HepG2 (cell line): ENCODE measurements around the gene TUBB2B. TPM values are rescaled to one million over a fixed set of nuclear protein-coding genes. Genes with fewer than 3 reads are reported as not detected.

ENCODE experiments used
- ATAC-seq: fragments of 200-7000 bp; cut with Tn5 transposase; 3 replicates; pipeline ENCODE4 v1.9.1; 2020; ENCODE audit warnings: mild to moderate bottlenecking, moderate library complexity
- BruUV-seq: library from RNA; stranded (reverse); fragments of 400-500 nt; replicated peaks from 2 replicates; lab custom pipeline; 2021; lab: Mats Ljungman, UMichigan
- CTCF ChIA-PET: fragments of 300-600 bp; formaldehyde crosslinking; extraction: SDS; loops from one replicate; lab custom pipeline; 2021; ENCODE audit warnings: low total read pairs, inconsistent platforms, low intra/inter-chr PET ratio; lab: Yijun Ruan, JAX
- POLR2A ChIA-PET: fragments of 350-600 bp; sonication (Branson Sonifier 250); formaldehyde crosslinking; loops from one replicate; lab custom pipeline; 2020; ENCODE audit warnings: antibody characterized with exemption, inconsistent platforms; lab: Yijun Ruan, JAX
- DNase-seq: peaks from one replicate; pipeline ENCODE4 v3.0.0-alpha.2; 2015; ENCODE audit warnings: low spot score
- FAIRE-seq: peaks from 3 replicates; lab custom pipeline; 2011; peaks lifted over from hg19 to GRCh38; lab: Jason Lieb, UNC
- H2AFZ ChIP-seq: one replicate; pipeline ENCODE4 v1.6.1; 2011; ENCODE audit warnings: low read length, inconsistent platforms
- H3K27ac ChIP-seq: fragments of 300-600 bp; 3 replicates; pipeline ENCODE4 v1.8.0; 2011; ENCODE audit warnings: mixed run types, mild to moderate bottlenecking, mixed read lengths, low read length, inconsistent platforms; ENCODE audit not compliant: insufficient read depth; ENCODE audit errors: extremely low read length
- H3K27me3 ChIP-seq, 2 experiments: fragments of 200-600 bp in 1 of 2; 2 replicates in 1 of 2; 3 replicates in 1 of 2; pipeline versions ENCODE4 v1.6.0 to v1.8.0; 2011; ENCODE audit warnings: low read length in 2 of 2, mild to moderate bottlenecking in 2 of 2, moderate library complexity in 2 of 2, inconsistent platforms in 1 of 2; ENCODE audit not compliant: insufficient read depth in 2 of 2, control insufficient read depth in 1 of 2
- H3K36me3 ChIP-seq, 2 experiments: fragments of 200-600 bp in 1 of 2; replicated peaks in 1 of 2; 2 replicates in 1 of 2; 3 replicates in 1 of 2; pipeline versions ENCODE4 v1.5.1 to v1.8.0; 2011; ENCODE audit warnings: low read length in 2 of 2, inconsistent platforms in 1 of 2; ENCODE audit not compliant: insufficient read depth in 2 of 2, control insufficient read depth in 1 of 2
- H3K4me1 ChIP-seq: 2 replicates; pipeline ENCODE4 v1.5.1; 2012; ENCODE audit warnings: low read length, inconsistent platforms; ENCODE audit not compliant: insufficient read depth
- H3K4me2 ChIP-seq: 2 replicates; pipeline ENCODE4 v1.6.0; 2011; ENCODE audit warnings: low read depth, low read length, inconsistent platforms
- H3K4me3 ChIP-seq, 3 experiments: fragments of 200-600 bp in 1 of 3; sonication (generic), shearing (Covaris generic) in 1 of 3; replicated peaks in 1 of 3; 2 replicates each; pipeline ENCODE4 v1.5.1; 2011 to 2016; ENCODE audit warnings: low read length in 3 of 3, inconsistent platforms in 2 of 3, low read depth in 2 of 3, mild to moderate bottlenecking in 2 of 3, control low read depth in 1 of 3, mixed read lengths in 1 of 3; ENCODE audit not compliant: insufficient read depth in 1 of 3
- H3K79me2 ChIP-seq: one replicate; pipeline ENCODE4 v1.6.1; 2011; ENCODE audit warnings: low read length, inconsistent platforms; ENCODE audit not compliant: insufficient read depth
- H3K9ac ChIP-seq: 2 replicates; pipeline ENCODE4 v1.6.0; 2011; ENCODE audit warnings: mild to moderate bottlenecking, low read depth, low read length, inconsistent platforms; ENCODE audit not compliant: insufficient read depth
- H3K9me3 ChIP-seq: 2 replicates; pipeline ENCODE4 v1.5.1; 2012; ENCODE audit warnings: mild to moderate bottlenecking, low read length
- H4K20me1 ChIP-seq: 2 replicates; pipeline ENCODE4 v1.6.0; 2011; ENCODE audit warnings: inconsistent platforms, mild to moderate bottlenecking, low read length, moderate library complexity; ENCODE audit not compliant: insufficient read depth
- AHR ChIP-seq: IDR thresholded peaks from 2 replicates; pipeline ENCODE4 v1.6.1; 2018; ENCODE audit warnings: missing genetic modification reagents, missing compliant biosample characterization
- AKAP8 ChIP-seq: sonication (generic); formaldehyde crosslinking; IDR thresholded peaks from 2 replicates; pipeline ENCODE4 v1.5.1; 2020; ENCODE audit warnings: mild to moderate bottlenecking, missing genetic modification reagents
- CHCHD3 ChIP-seq: sonication (generic); formaldehyde crosslinking; IDR thresholded peaks from 2 replicates; pipeline ENCODE4 v1.8.0; 2022; ENCODE audit warnings: mild to moderate bottlenecking, missing genetic modification reagents, moderate library complexity
- POLR2AphosphoS2 ChIP-seq: IDR thresholded peaks from 2 replicates; pipeline ENCODE4 v1.6.1; 2011; ENCODE audit warnings: low read depth, low read length, improper control_type of control experiment
- POLR2G ChIP-seq: fragments of 200-400 bp; formaldehyde crosslinking; IDR thresholded peaks from 2 replicates; pipeline ENCODE4 v1.6.1; 2018; ENCODE audit warnings: mild to moderate bottlenecking, low read depth, low read length, moderate library complexity
- RBM22 ChIP-seq: fragments of 200-400 bp; formaldehyde crosslinking; optimal IDR thresholded peaks from 2 replicates; pipeline ENCODE3; 2017; ENCODE audit warnings: mild to moderate bottlenecking, low read length, moderate library complexity
- RCOR2 ChIP-seq: IDR thresholded peaks from 2 replicates; pipeline ENCODE4 v1.6.1; 2016; ENCODE audit warnings: missing biosample characterization, missing genetic modification reagents
- SNAPC2 ChIP-seq: sonication (generic); formaldehyde crosslinking; IDR thresholded peaks from 2 replicates; pipeline ENCODE4 v1.8.1; 2022; ENCODE audit warnings: mild to moderate bottlenecking, missing genetic modification reagents
- SSRP1 ChIP-seq: IDR thresholded peaks from 2 replicates; pipeline ENCODE4 v1.6.1; 2016; ENCODE audit warnings: control low read depth
- ZC3H13 ChIP-seq: sonication (generic); formaldehyde crosslinking; IDR thresholded peaks from 2 replicates; pipeline ENCODE4 v1.8.1; 2023; ENCODE audit warnings: mild to moderate bottlenecking, missing genetic modification reagents, moderate library complexity
- ZNF513 ChIP-seq: sonication (generic); formaldehyde crosslinking; conservative IDR thresholded peaks from 2 replicates; pipeline ENCODE4 v1.5.0; 2020; ENCODE audit warnings: missing genetic modification reagents
- ZNF530 ChIP-seq: sonication (generic); formaldehyde crosslinking; IDR thresholded peaks from 2 replicates; pipeline ENCODE4 v1.5.0; 2020; ENCODE audit warnings: low read depth, mild to moderate bottlenecking, missing genetic modification reagents
- WGBS: methylation state at CpG from one replicate; pipeline ENCODE4 v1.1.6; 2017; ENCODE audit warnings: low lambda C conversion rate; 5-methylcytosine and 5-hydroxymethylcytosine counted together
- in situ Hi-C: cut with HindIII; loops from 2 replicates; pipeline ENCODE4 v1.10.0; 2017; ENCODE audit warnings: low pct_unique_long_range_greater_than_20kb; ENCODE audit not compliant: extremely low pct_ligation_motif_present
- intact Hi-C: fragments of 100-400 bp; cut with micrococcal nuclease; formaldehyde crosslinking; loops from one replicate; pipeline ENCODE4 v1.10.0; 2022; ENCODE audit not compliant: unreplicated experiment
- polyA plus RNA-seq, 8 experiments: library from polyadenylated mRNA; depleted of rRNA in 3 of 8; stranded (reverse) in 7 of 8; unstranded in 1 of 8; fragments of >200 nt; fragmentation: Illumina TruSeq in 4 of 8; extraction: Trizol in 4 of 8; gene quantifications; 2 replicates each; pipeline versions ENCODE4 v1.2.1 to v1.2.3, GENCODE V29; 2011 to 2016; ENCODE audit warnings: low read depth in 4 of 8, missing spikeins in 1 of 8, mixed read lengths in 1 of 8; ENCODE audit not compliant: insufficient read depth in 1 of 8
- total RNA-seq, 5 experiments: library from RNA; depleted of rRNA; stranded (reverse); fragments of >200 nt; fragmentation: Illumina TruSeq; extraction: Trizol; gene quantifications; 2 replicates each; pipeline ENCODE4 v1.2.3, GENCODE V29; 2016; ENCODE audit warnings: low read depth in 1 of 5

Gene TUBB2B
- total and polyA plus RNA-seq, 2 of the 13 experiments (the other 11 are each of a cell fraction or from before 2014, with no cell fraction given), result 10.3 to 23.6 TPM

GRCh38 chr6:3269281-3269975 lies 42.0 kb upstream of the TUBB2B start:
- ChIA-PET CTCF (no interaction called here), POLR2A (interaction anchor here (1.4 kb wide), 1 partner anchor 10 kb away, joined by 8 read pairs; the partner anchor contains the start of gene PSMG4)
- in situ Hi-C loops, result no loop called here
- TF ChIP-seq ZNF513 (CRISPR knock-in tag) (no peak), AKAP8 (0 out of 2 replicates have a peak, but pooled peaks have one; percentile 44), RBM22 (peak; percentile 73), CHCHD3 (no peak), POLR2G (peak; percentile 34; the same call in 1 of the 2 replicates), SNAPC2 (CRISPR knock-in tag) (no peak), SSRP1 (CRISPR knock-in tag) (peak; percentile 20; the same call in 1 of the 2 replicates), POLR2AphosphoS2 (0 out of 2 replicates have a peak, but pooled peaks have one; percentile 28), ZC3H13 (CRISPR knock-in tag) (peak; percentile 61), AHR (no peak), RCOR2 (no peak), ZNF530 (CRISPR knock-in tag) (no peak)
- FAIRE-seq (no peak), DNase-seq (no peak), ATAC-seq (no peak)
- Histone ChIP-seq H3K4me1 (no peaks in the 10 kb centered on the region), H3K27me3 (no peaks in the 10 kb centered on the region), H3K27ac (no peak overlapping the region), H3K4me2 (no peak overlapping the region), H3K9ac (no peak overlapping the region), H4K20me1 (peaks cover 7% of the 10 kb centered on the region; the same call in 1 of the 2 replicates), H2AFZ (no peak overlapping the region), H3K79me2 (peaks cover 5% of the 10 kb centered on the region), H3K4me3 (no peak overlapping the region), H3K36me3 (peaks cover 31 to 72% of the 10 kb centered on the region in 2 experiments), H3K9me3 (no peaks in the 10 kb centered on the region)
- intact Hi-C loops, result no loop called here
- TSS peak; percentile 4 for BruUV-seq
- WGBS, result 92% methylated on average over 27 of the region's 27 CpGs
